ENCODE results near the gene ATP1A4. TPM values are rescaled to one million over a fixed set of nuclear protein-coding genes. Genes with fewer than 3 reads are reported as not detected.
"Not testable (repeated sequence)": the region's sequence is repeated elsewhere in the genome, so short reads cannot be mapped to it uniquely, and the experiment has no call there.

ATP1A4 gene
- total RNA-seq, 1 experiment from 2014 or later: not detected

GRCh38 chr1:160122978-160123495, 28.4 kb upstream of the ATP1A4 start:
- CTCF ChIA-PET: interaction anchor here (0.6 to 5.6 kb wide), 14 partner anchors 12 to 1094 kb away, joined by 3 to 56 read pairs (median 4); no protein-coding TSS in a partner anchor

DNA sequence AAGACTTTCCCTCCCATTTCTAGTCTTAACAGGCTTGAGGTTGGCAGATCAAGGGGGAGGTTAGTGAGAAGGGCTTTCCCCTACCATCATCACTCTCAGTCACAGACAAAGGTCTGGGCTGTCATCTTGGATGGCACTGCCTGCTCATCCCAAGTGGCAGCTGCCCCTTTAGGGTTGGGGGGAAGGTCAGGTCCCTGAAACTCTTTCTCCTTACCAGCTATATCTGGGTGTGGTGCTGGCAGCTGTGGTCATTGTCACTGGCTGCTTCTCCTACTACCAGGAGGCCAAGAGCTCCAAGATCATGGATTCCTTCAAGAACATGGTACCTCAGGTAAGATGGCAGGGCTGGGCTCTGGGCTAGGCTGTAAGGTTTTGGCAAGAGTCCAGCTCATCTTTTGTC, 27.7 kb upstream of the ATP1A4 start:
- DNase-seq (ENCODE audit: unreplicated experiment): no peak
- BruUV-seq (replicated peaks): no TSS peak
- H3K36me3 Mint-ChIP-seq (ENCODE audit: insufficient read depth, unreplicated experiment): peaks cover 6% of the 10 kb centered on the region
- H3K4me1 Mint-ChIP-seq (ENCODE audit: insufficient read depth, unreplicated experiment): peaks cover 34% of the 10 kb centered on the region
- TF ChIP-seq, protein P1, sequence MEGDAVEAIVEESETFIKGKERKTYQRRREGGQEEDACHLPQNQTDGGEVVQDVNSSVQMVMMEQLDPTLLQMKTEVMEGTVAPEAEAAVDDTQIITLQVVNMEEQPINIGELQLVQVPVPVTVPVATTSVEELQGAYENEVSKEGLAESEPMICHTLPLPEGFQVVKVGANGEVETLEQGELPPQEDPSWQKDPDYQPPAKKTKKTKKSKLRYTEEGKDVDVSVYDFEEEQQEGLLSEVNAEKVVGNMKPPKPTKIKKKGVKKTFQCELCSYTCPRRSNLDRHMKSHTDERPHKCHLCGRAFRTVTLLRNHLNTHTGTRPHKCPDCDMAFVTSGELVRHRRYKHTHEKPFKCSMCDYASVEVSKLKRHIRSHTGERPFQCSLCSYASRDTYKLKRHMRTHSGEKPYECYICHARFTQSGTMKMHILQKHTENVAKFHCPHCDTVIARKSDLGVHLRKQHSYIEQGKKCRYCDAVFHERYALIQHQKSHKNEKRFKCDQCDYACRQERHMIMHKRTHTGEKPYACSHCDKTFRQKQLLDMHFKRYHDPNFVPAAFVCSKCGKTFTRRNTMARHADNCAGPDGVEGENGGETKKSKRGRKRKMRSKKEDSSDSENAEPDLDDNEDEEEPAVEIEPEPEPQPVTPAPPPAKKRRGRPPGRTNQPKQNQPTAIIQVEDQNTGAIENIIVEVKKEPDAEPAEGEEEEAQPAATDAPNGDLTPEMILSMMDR (IDR thresholded peaks at IDR 0.05; ENCODE audit: unreplicated experiment): no peak
- no peaks in the 10 kb centered on the region for H3K27me3 Mint-ChIP-seq (ENCODE audit: insufficient read depth, unreplicated experiment)
- H3K4me3 Mint-ChIP-seq (ENCODE audit: unreplicated experiment): peak overlapping the region; percentile 26
- peak overlapping the region; percentile 93 for H3K27ac Mint-ChIP-seq (ENCODE audit: low read depth, unreplicated experiment)
- ChIA-PET CTCF (interaction anchor here (0.6 to 5.6 kb wide), 27 partner anchors 10 to 286 kb away, joined by 3 to 56 read pairs (median 4); partner anchors contain the start of genes CASQ1, DCAF8 and KCNJ10), POLR2A (interaction anchor here (0.6 to 3.0 kb wide), 11 partner anchors 13 to 162 kb away, joined by 3 to 16 read pairs (median 4); partner anchors contain the start of genes DCAF8, IGSF8 and PIGM)
- H3K9me3 Mint-ChIP-seq (ENCODE audit: unreplicated experiment): no peaks in the 10 kb centered on the region
- intact Hi-C loops (cut with micrococcal nuclease): loop anchor here (2.0 kb wide), 1 partner anchor 25 kb away; no protein-coding TSS in a partner anchor

More at GRCh38 chr1:160122978-160123495, 28.4 kb upstream of the ATP1A4 start:
- BruUV-seq (replicated peaks): no TSS peak
- H3K36me3 Mint-ChIP-seq (ENCODE audit: insufficient read depth, unreplicated experiment): peaks cover 6% of the 10 kb centered on the region
- no peaks in the 10 kb centered on the region for H3K27me3 Mint-ChIP-seq (ENCODE audit: insufficient read depth, unreplicated experiment)
- no peaks in the 10 kb centered on the region for H3K9me3 Mint-ChIP-seq (ENCODE audit: unreplicated experiment)
- intact Hi-C loops (cut with micrococcal nuclease): no loop called here
- TF ChIP-seq, protein P1 (IDR thresholded peaks at IDR 0.05; ENCODE audit: unreplicated experiment): no peak
- POLR2A ChIA-PET: interaction anchor here (1.4 to 2.7 kb wide), 2 partner anchors 17 to 25 kb away, joined by 6 to 16 read pairs; partner anchors contain the start of gene IGSF8
- H3K4me3 Mint-ChIP-seq (ENCODE audit: unreplicated experiment): no peak overlapping the region
- H3K4me1 Mint-ChIP-seq (ENCODE audit: insufficient read depth, unreplicated experiment): peaks cover 30% of the 10 kb centered on the region
- no peak for DNase-seq (ENCODE audit: unreplicated experiment)
- peak overlapping the region; percentile 93 for H3K27ac Mint-ChIP-seq (ENCODE audit: low read depth, unreplicated experiment)

- CTCF ChIA-PET: interaction anchor here (0.6 to 5.6 kb wide), 26 partner anchors 8 to 166 kb away, joined by 3 to 56 read pairs (median 4); partner anchors contain the start of genes ATP1A2, CASQ1, DCAF8 and KCNJ9
- intact Hi-C loops (cut with micrococcal nuclease): loop anchor here (2.0 kb wide), 1 partner anchor 24 kb away; no protein-coding TSS in a partner anchor
- BruUV-seq (replicated peaks): no TSS peak
- H3K27me3 Mint-ChIP-seq (ENCODE audit: insufficient read depth, unreplicated experiment): no peaks in the 10 kb centered on the region
- H3K27ac Mint-ChIP-seq (ENCODE audit: low read depth, unreplicated experiment): peak overlapping the region; percentile 93
- TF ChIP-seq, protein P1 (IDR thresholded peaks at IDR 0.05; ENCODE audit: unreplicated experiment): peak; percentile 36
- H3K36me3 Mint-ChIP-seq (ENCODE audit: insufficient read depth, unreplicated experiment): peaks cover 6% of the 10 kb centered on the region
- POLR2A ChIA-PET: interaction anchor here (0.7 to 3.0 kb wide), 13 partner anchors 8 to 246 kb away, joined by 3 to 16 read pairs (median 4); partner anchors contain the start of genes DCAF8 and IGSF8
- H3K9me3 Mint-ChIP-seq (ENCODE audit: unreplicated experiment): no peaks in the 10 kb centered on the region
- H3K4me3 Mint-ChIP-seq (ENCODE audit: unreplicated experiment): no peak overlapping the region
- peak; percentile 94 for DNase-seq (ENCODE audit: unreplicated experiment)
- H3K4me1 Mint-ChIP-seq (ENCODE audit: insufficient read depth, unreplicated experiment): peaks cover 41% of the 10 kb centered on the region
These were observed 26.5 kb upstream of the ATP1A4 start for GRCh38 chr1:160124705-160125478.

DNA sequence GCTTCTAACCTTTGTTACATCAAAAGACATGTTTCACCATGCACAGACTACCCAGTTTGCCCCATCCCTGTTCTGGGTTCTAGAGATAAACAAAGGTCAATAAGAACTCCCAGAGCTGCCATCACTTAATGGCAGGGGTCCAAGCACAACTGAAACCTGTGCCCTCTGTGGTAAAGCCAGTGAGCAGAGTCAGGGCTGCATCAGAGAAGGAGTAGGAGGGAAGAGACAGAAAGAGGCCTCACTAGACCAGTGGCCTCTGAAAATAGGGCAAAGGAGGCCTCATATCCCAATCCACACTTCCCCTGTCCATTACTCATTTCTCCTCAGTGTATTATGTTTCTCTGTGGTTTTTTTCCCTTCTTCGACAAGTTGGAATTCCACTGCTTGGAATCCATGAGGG, 25.7 kb upstream of the ATP1A4 start:
- peak; percentile 43 for DNase-seq (ENCODE audit: unreplicated experiment)
- Mint-ChIP-seq H3K9me3 (ENCODE audit: unreplicated experiment) (no peaks in the 10 kb centered on the region), H3K27ac (ENCODE audit: low read depth, unreplicated experiment) (peak overlapping the region; percentile 93), H3K27me3 (ENCODE audit: insufficient read depth, unreplicated experiment) (no peaks in the 10 kb centered on the region), H3K36me3 (ENCODE audit: insufficient read depth, unreplicated experiment) (peaks cover 6% of the 10 kb centered on the region), H3K4me3 (ENCODE audit: unreplicated experiment) (no peak overlapping the region), H3K4me1 (ENCODE audit: insufficient read depth, unreplicated experiment) (peaks cover 41% of the 10 kb centered on the region)
- TF ChIP-seq, protein P1 (IDR thresholded peaks at IDR 0.05; ENCODE audit: unreplicated experiment): no peak
- CTCF ChIA-PET: interaction anchor here (0.6 to 5.6 kb wide), 11 partner anchors 9 to 1150 kb away, joined by 3 to 56 read pairs (median 5); partner anchors contain the start of genes ATP1A2, CASQ1 and KCNJ9
- no TSS peak for BruUV-seq (replicated peaks)
- intact Hi-C loops (cut with micrococcal nuclease): loop anchor here (2.0 kb wide), 1 partner anchor 23 kb away; no protein-coding TSS in a partner anchor
- POLR2A ChIA-PET: interaction anchor here (0.6 to 3.0 kb wide), 6 partner anchors 8 to 159 kb away, joined by 3 to 11 read pairs (median 4); partner anchors contain the start of genes DCAF8 and PEX19

- intact Hi-C loops (cut with micrococcal nuclease); BruUV-seq (replicated peaks); H3K27me3 Mint-ChIP-seq (ENCODE audit: insufficient read depth, unreplicated experiment); DNase-seq (ENCODE audit: unreplicated experiment); H3K4me3 Mint-ChIP-seq (ENCODE audit: unreplicated experiment); H3K36me3 Mint-ChIP-seq (ENCODE audit: insufficient read depth, unreplicated experiment); H3K27ac Mint-ChIP-seq (ENCODE audit: low read depth, unreplicated experiment); H3K9me3 Mint-ChIP-seq (ENCODE audit: unreplicated experiment): not testable (repeated sequence)
- CTCF ChIA-PET: interaction anchor here (0.6 to 2.9 kb wide), 9 partner anchors 11 to 1797 kb away, joined by 3 to 15 read pairs (median 3); partner anchors contain the start of genes ATP1A2 and CASQ1
- peaks cover 41% of the 10 kb centered on the region for H3K4me1 Mint-ChIP-seq (ENCODE audit: insufficient read depth, unreplicated experiment)
- POLR2A ChIA-PET: interaction anchor here (0.6 to 3.0 kb wide), 6 partner anchors 9 to 159 kb away, joined by 3 to 11 read pairs (median 4); partner anchors contain the start of genes DCAF8 and PEX19
These were observed 25.1 kb upstream of the ATP1A4 start for GRCh38 chr1:160126342-160126741.
